Activated T-cell treated with anti-CD3 and anti-CD28 coated beads, Interleukin-2, amount 50 U/mL, for 4 hours (primary cell): Measurements from ENCODE around the gene NR6A1. TPM values are rescaled to one million over a fixed set of nuclear protein-coding genes. Genes with fewer than 3 reads are reported as not detected.

Experiments
- ATAC-seq, 2 donors: fragments of 200-7000 bp; cut with Tn5 transposase; one replicate each; pipeline ENCODE4 v1.10.0; 2021
- DNase-seq: peaks from one replicate; pipeline ENCODE4 v3.0.0-alpha.2; 2020
- H3K27me3 Mint-ChIP-seq: one replicate; pipeline ENCODE4 v1.8.0; 2021; ENCODE audit warnings: low read depth, mixed read lengths
- H3K36me3 Mint-ChIP-seq: one replicate; pipeline ENCODE4 v1.8.0; 2022; ENCODE audit warnings: mixed read lengths; ENCODE audit not compliant: insufficient read depth
- H3K4me1 Mint-ChIP-seq: one replicate; pipeline ENCODE4 v1.8.0; 2021; ENCODE audit warnings: low read depth, mixed read lengths
- H3K4me3 Mint-ChIP-seq: one replicate; pipeline ENCODE4 v1.8.0; 2021; ENCODE audit warnings: mild to moderate bottlenecking, moderate library complexity, mixed read lengths
- H3K9me3 Mint-ChIP-seq: one replicate; pipeline ENCODE4 v1.8.0; 2021; ENCODE audit warnings: mixed read lengths
- total RNA-seq, 3 donors: library from RNA; stranded (reverse); gene quantifications; one replicate each; pipeline ENCODE4 v1.2.1, GENCODE V29; 2021

Gene NR6A1
- total RNA-seq, 3 donors from 2014 or later, result 2.3 to 3.5 (median 2.7) TPM

DNA sequence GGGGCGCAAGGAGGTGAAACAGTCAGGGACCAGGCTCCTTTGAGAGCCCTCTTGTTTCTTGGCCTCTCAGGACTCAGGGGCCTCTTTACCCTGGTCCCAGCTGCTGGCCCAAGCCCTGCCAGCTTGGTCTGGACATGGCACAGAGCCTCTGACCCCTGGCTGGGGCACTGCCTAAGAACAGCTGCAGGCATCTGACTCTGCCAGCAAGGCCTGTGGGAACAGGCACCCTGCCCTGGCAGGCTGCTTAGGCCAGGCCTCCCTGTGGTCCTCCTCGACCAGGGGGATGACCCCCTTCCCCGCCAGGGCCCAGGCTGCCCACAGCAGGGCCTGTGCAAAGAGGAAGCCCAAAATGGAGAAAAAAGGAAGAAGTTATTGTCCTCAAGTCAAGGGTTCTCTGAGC lies 31.3 kb upstream of the NR6A1 start:
- Mint-ChIP-seq H3K4me3 (no peak overlapping the region), H3K9me3 (no peaks in the 10 kb centered on the region)
- no peak for ATAC-seq

DNA sequence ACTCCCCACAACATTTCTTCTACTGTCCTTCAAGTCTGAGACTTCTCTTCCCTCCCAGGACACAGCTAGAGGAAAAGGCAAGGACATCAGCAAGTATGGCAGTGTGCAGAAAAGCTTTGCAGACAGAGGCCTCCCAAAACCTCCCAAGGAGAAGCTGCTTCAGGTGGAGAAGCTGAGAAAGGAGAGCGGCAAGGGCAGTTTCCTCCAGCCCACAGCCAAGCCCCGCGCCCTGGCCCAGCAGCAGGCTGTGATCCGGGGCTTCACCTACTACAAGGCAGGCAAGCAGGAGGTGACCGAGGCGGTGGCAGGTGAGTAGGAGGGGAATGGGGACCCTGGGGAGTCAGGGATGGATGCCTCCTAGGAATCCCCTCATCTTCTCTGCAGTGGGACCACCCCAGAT lies 30.2 kb upstream of the NR6A1 start:
- ATAC-seq (no peak), DNase-seq (no peak)
- no peak overlapping the region for H3K4me3 Mint-ChIP-seq

More for the DNA sequence above, 31.3 kb upstream of the NR6A1 start:
- Mint-ChIP-seq H3K4me1 (no peaks in the 10 kb centered on the region), H3K27me3 (peaks cover 2% of the 10 kb centered on the region), H3K36me3 (no peaks in the 10 kb centered on the region)
- DNase-seq, result no peak

DNA sequence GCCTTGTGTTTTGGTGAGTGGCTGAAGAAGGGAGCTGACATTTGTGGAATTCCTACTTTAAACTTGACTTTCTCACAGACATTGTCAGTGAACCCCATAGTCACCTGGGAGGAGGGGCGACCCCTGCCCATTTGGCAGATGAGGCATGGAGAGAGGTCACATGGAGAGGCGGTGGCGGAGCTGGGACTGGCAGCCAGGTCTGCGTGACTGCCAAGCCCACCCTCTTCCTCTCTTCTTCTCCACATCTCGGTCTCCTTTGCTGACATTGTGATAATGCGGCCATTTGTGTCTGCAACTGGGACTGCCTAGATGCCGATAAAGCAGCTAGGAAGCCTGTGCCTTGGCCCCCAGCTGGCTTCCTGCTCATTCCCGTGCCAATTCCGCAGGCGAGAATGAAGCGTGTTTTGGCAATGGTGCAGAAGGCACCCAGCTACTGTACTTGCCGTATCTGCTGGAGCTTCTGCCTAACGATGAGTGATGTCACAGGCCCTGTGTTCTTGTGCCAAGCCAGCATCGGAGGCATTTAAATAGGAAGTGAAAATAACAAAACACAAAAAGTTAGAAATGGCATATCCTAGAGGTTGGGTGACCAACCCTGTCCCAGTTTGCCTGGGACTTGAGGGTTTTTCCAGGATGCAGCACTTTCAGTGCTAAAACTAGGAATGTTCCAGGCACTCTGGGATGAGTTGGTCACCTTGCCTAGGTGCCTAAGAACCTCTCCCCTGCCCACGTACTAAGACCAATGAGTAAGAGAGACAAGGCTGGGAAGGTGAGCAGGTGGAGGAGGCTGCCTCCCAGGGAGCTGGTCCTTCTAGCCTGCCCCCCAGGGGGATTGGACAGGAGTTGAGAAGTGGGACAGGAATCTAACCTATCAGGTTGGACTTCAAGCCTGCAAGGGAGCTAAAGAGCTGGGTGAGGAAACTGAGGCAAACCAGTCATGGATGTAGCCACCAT lies 29.5 kb upstream of the NR6A1 start:
- H3K4me3 Mint-ChIP-seq, result no peak overlapping the region
- H3K36me3 Mint-ChIP-seq, result no peaks in the 10 kb centered on the region
- DNase-seq, result no peak
- H3K27me3 Mint-ChIP-seq, result peaks cover 2% of the 10 kb centered on the region
- H3K4me1 Mint-ChIP-seq, result no peaks in the 10 kb centered on the region
- no peaks in the 10 kb centered on the region for H3K9me3 Mint-ChIP-seq
- no peak for ATAC-seq

More for the DNA sequence above, 30.2 kb upstream of the NR6A1 start:
- no peaks in the 10 kb centered on the region for H3K36me3 Mint-ChIP-seq
- H3K9me3 Mint-ChIP-seq, result no peaks in the 10 kb centered on the region
- H3K4me1 Mint-ChIP-seq, result no peaks in the 10 kb centered on the region
- peaks cover 2% of the 10 kb centered on the region for H3K27me3 Mint-ChIP-seq

DNA sequence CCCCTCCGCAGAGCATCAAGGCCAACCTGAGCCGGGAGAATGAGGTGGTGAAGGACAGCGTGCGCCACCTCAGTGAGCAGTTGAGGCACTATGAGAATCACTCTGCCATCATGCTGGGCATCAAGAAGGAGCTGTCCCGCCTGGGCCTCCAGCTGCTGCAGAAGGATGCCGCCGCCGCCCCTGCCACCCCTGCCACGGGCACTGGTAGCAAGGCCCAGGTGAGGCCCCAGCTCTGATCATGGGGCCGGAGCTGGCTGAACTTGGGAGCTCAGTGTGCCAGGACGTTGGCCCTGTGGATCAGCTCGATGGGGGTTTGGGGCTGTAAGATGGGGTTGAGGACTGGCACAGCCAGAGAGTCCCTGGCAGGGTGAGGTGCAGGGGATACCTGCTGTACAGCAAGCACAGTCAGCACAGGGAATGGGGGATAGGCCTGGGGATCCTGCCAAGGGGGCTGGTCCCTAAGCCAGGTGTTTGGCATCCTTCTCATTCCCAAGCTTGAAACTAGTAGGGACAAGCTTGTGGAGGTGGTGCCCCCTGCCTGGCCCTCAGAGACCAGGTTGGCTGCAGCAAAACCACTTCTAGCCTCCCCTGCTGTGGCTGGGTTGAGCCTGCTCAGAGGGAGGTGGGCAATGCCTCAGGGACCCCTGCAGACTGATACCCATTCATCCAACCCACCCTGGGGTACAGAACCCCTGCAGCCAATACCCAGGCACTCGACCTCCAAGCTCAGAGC lies 28.3 kb upstream of the NR6A1 start:
- peaks cover 2% of the 10 kb centered on the region for H3K27me3 Mint-ChIP-seq
- DNase-seq (no peak), ATAC-seq (no peak)
- no peaks in the 10 kb centered on the region for H3K4me1 Mint-ChIP-seq
- H3K4me3 Mint-ChIP-seq, result no peak overlapping the region
- H3K36me3 Mint-ChIP-seq, result no peaks in the 10 kb centered on the region
- no peaks in the 10 kb centered on the region for H3K9me3 Mint-ChIP-seq

DNA sequence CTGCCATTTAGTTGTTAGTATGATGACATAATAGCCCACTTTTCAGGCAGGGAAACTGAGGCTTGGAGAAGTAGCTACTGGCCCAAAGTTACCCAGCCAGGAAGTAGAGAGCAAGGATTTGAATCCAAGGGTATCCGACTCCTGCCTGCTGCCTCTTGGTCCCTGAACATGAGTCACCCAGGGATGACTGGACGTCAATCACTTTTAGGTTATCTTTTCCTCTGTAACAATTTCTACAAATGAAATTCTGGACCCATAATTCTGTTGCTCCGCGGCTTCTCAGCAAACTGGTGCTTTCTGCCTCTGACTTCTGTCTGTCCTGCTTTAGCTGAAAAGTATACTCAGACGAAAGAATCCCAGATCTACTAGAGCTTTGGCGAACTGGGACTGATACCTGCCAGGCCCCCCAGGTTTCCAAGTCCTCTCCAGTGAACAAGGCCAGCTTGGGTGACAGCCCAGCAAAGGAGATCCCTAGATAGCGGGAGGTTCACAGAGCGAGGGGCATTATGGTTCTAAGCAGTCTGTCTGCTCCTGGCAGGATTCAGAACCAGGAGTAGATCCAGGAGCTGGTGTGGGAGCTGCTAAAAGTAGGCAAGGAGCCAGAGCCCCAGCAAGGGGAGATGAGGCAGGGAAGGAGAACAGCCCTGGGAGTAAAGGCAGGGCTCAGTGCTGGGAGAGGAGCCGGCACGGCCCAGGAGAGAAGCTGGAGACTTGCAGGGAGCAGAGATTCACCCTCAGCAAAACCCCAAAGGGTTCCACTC lies 26.4 kb upstream of the NR6A1 start:
- Mint-ChIP-seq H3K9me3 (no peaks in the 10 kb centered on the region), H3K4me1 (no peaks in the 10 kb centered on the region), H3K36me3 (no peaks in the 10 kb centered on the region), H3K4me3 (no peak overlapping the region), H3K27me3 (peaks cover 2% of the 10 kb centered on the region)
- ATAC-seq (no peak), DNase-seq (no peak)

DNA sequence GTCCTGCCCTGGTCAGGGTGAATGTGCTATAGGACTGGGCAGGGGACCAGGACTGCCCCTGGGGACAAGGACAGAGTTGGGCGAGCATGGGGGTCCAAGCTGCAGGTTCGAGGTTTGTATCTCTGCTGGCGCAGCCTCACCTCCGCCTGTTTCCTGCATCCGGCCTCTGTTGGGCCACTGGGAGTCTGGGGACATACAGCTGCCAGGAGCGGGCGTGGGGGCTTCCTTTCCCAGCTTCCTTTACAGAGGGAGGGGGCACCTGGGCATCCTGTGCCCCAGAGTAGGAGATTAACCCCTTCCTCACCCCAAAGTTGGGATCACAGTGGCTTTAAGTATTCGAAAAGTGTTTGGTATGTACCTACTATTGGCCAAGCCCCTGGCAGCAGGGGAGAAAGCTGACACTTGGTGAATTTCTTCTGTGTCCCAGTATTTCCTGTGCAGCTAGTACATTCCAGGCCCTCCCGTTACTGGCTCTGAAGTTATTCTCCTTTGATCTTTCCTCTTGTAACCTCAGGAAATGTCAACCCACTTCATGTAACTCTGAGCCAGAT lies 24.8 kb upstream of the NR6A1 start:
- H3K27me3 Mint-ChIP-seq, result peaks cover 5% of the 10 kb centered on the region
- H3K4me3 Mint-ChIP-seq, result no peak overlapping the region
- H3K9me3 Mint-ChIP-seq, result no peaks in the 10 kb centered on the region
- no peaks in the 10 kb centered on the region for H3K36me3 Mint-ChIP-seq
- no peaks in the 10 kb centered on the region for H3K4me1 Mint-ChIP-seq
- ATAC-seq (no peak), DNase-seq (no peak)

DNA sequence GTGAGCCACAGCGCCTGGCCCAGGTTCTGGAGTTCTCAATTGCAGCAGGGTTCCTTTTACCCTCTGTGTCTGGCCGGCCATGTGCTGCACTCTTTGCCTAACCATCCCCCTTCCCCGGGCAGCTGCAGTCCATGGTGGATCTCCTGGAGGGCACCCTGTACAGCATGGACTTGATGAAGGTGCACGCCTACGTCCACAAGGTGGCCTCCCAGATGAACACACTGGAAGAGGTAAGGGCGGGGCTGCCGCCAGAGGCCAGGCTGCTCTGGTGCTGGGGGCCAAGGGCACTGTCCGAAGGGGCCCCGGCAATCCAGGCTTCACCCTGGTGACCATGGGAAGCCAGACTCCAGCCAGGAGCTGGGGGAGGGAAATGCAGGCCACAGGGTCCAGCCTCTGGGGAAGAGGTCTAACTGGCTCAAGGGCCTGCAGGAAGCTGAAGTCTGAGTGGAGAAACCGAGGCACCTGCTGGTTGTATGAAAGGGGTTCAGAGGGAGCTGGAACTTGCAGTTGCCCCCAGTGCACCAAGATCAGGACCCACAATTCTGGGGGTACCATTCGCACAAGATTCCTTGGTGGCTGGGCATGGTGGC lies 23.9 kb upstream of the NR6A1 start:
- DNase-seq (no peak), ATAC-seq (no peak)
- Mint-ChIP-seq H3K9me3 (no peaks in the 10 kb centered on the region), H3K4me1 (no peaks in the 10 kb centered on the region), H3K36me3 (no peaks in the 10 kb centered on the region), H3K27me3 (peaks cover 5% of the 10 kb centered on the region), H3K4me3 (no peak overlapping the region)

DNA sequence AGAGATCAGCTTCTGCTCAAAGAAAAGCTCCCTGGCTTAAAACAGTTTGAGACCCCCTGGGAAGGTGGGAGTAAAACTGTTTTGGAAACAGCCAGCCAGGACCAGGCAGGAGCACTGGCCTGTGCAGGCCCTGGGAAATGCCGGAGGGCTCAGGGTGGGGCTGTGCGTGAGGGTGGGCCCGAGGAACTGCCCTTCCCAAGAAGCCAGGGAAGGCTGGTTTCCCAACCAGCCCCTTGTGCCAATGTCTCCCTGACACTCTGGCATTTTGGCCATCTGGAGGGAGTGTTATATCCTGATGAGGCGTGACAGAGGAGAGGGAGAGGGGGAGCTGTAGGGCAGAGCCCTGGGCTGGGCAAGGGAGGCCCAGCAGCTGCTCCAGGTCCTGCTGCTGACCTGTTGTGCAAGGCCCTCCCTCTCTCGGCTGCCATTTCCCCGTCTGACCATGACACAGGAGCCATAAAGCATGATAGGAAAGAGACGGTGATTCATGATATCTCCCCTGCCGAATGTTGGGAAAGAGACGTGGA lies 22.0 kb upstream of the NR6A1 start:
- Mint-ChIP-seq H3K27me3 (peaks cover 4% of the 10 kb centered on the region), H3K4me3 (no peak overlapping the region), H3K4me1 (no peaks in the 10 kb centered on the region), H3K9me3 (no peaks in the 10 kb centered on the region), H3K36me3 (no peaks in the 10 kb centered on the region)
- no peak for ATAC-seq
- DNase-seq, result no peak

DNA sequence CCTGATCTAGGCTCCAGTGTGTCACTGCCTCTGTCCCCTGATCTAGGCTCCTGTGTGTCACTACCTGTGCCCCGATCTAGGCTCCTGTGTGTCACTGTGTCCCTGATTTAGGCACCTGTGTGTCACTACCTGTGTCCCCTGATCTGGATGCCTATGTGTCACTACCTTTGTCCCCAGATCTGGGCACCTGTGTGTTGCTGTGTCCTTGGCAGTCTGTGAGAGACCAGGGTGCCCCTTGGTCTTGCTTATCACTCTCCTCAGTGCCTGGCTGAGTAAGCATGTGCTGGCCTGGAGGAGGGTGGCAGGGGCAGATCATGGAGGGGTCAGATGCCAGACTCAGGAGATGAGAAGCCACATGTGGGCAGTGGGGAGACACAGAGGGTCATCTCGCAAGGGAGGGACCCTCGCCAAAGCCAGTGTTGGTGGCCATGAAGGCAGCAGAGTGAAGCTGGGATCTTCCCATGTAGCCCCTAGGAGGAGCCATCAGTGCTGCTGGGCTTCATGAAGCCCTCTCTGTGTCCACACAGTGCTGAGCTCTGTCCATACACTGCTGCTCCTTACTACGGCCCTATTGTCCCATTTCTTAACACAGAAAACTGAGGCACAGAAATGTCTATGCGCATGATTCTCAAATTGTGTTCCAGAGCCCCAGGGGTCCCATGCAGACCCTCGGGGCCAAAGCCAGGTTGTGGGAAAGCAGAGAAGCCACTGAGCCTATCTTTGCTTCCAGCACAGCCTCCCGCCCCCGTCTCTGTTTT lies 21.3 kb upstream of the NR6A1 start:
- DNase-seq, result no peak
- peaks cover 3% of the 10 kb centered on the region for H3K27me3 Mint-ChIP-seq
- no peak for ATAC-seq

DNA sequence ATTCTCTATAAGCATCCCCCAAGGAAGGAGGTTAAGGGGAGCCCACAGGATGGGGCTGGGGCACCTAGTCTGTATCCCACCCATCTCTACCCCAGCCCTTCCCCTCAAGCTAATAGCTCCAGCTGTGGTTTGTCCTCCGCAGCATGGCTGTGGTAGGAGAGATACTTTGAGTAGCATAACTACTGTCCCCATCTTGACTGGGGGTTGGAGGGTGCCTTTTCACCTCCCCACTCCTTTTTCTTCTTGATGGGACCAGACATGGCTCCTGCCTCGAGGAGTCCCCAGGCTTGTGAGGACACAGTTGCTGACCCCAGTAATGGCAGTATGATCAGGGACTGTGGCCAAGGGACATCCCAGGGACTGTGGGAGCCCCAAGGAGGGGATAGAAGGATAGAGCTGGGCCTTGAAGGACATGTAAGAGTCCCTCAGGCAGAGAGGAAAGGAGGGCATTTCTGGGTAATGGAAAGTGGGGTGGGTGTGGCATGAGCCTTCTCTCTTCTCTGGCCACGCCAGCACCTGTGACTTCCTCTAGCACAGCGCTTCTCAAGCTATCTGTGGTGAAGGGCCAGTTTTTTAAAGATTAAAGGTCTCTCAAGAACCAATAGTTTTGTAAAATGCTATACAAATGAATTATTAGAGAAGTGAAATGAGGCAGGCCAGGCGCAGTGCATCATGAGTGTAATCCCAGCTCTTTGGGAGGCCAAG lies 19.8 kb upstream of the NR6A1 start:
- Mint-ChIP-seq H3K4me1 (no peaks in the 10 kb centered on the region), H3K4me3 (no peak overlapping the region), H3K36me3 (no peaks in the 10 kb centered on the region), H3K9me3 (no peaks in the 10 kb centered on the region), H3K27me3 (peaks cover 3% of the 10 kb centered on the region)
- ATAC-seq (no peak), DNase-seq (no peak)

More for the DNA sequence above, 21.3 kb upstream of the NR6A1 start:
- Mint-ChIP-seq H3K9me3 (no peaks in the 10 kb centered on the region), H3K4me3 (no peak overlapping the region), H3K36me3 (no peaks in the 10 kb centered on the region), H3K4me1 (no peaks in the 10 kb centered on the region)

DNA sequence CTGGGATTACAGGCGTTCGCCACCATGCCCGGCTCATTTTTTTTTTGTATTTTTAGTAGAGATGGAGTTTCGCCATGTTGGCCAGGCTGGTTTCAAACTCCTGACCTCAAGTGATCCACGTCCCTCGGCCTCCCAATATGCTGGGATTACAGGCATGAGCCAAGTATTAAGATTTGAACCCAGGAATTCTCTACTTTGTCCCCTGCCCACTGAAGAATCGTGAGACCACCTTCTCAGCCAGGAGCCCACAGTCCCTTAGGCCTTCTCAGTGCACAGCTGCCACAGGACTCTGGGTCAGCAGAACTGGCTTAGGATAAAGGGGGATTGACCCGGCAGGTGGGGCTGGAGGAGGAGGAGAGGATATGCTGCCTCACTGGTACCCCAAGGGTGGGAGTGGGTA lies 19.2 kb upstream of the NR6A1 start:
- no peaks in the 10 kb centered on the region for H3K9me3 Mint-ChIP-seq
- DNase-seq, result no peak
- H3K27me3 Mint-ChIP-seq, result peaks cover 3% of the 10 kb centered on the region
- no peak overlapping the region for H3K4me3 Mint-ChIP-seq
- H3K36me3 Mint-ChIP-seq, result no peaks in the 10 kb centered on the region
- no peak for ATAC-seq
- H3K4me1 Mint-ChIP-seq, result no peaks in the 10 kb centered on the region

DNA sequence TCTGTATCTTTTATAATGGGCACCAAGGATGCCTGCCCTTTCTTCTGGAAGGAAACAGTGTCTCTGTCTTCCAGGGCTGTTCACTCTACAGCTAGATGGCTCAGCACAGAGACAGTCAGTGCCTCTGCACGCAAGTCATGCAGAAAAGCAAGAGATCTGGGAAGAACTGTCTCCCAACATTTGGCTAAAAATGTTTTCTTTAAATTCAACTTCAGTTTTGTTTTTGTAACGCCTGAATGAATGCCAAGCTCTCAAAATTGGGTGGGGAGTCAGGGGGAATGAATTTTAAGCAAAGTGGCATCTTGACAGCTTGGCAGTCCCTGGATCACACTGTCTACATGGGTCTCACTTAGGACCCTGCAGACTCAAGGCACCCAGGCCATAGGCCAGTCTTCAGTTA lies 18.4 kb upstream of the NR6A1 start:
- H3K4me3 Mint-ChIP-seq, result no peak overlapping the region
- no peaks in the 10 kb centered on the region for H3K4me1 Mint-ChIP-seq
- H3K9me3 Mint-ChIP-seq, result no peaks in the 10 kb centered on the region
- peaks cover 3% of the 10 kb centered on the region for H3K27me3 Mint-ChIP-seq
- DNase-seq, result no peak
- no peak for ATAC-seq
- no peaks in the 10 kb centered on the region for H3K36me3 Mint-ChIP-seq
